ENCODE measurements around the gene NOLC1. TPM values are rescaled to one million over a fixed set of nuclear protein-coding genes. Genes with fewer than 3 reads are reported as not detected.

NOLC1 gene
- total and polyA plus RNA-seq, 4 donors = 21.8 to 60.9 (median 36.6) TPM

GRCh38 chr10:102152545-102152890 lies 329 bp downstream of the NOLC1 start:
- DNase-seq (no peak), ATAC-seq (ENCODE audit: insufficient read depth, low FRiP score) (peak; percentile 32)
- WGBS, 2 donors = 0% methylated on average over 19 of the region's 19 CpGs
- no peak for TF ChIP-seq CTCF (IDR thresholded peaks at IDR 0.05; ENCODE audit: control extremely low read depth, extremely low read depth)
- peaks cover 24 to 33% (median 28%) of the 10 kb centered on the region in 4 donors for H3K36me3 ChIP-seq (ENCODE audit: control insufficient read depth in 4 of 4, insufficient read depth in 4 of 4, low read length in 4 of 4)
- peak overlapping the region; percentile 96 for H3K4me3 ChIP-seq
- H3K9me3 ChIP-seq (ENCODE audit: control insufficient read depth in 4 of 4, insufficient read depth in 3 of 4, low read length in 3 of 4) = no peaks in the 10 kb centered on the region
- no peaks in the 10 kb centered on the region for H3K27me3 ChIP-seq (ENCODE audit: control insufficient read depth in 3 of 3, insufficient read depth in 3 of 3, low read length in 2 of 3)
- H3K4me1 ChIP-seq (ENCODE audit: control insufficient read depth in 5 of 5, insufficient read depth in 5 of 5, low read length in 5 of 5) = peaks cover 3 to 15% (median 9%) of the 10 kb centered on the region in 5 donors
- H3K9ac ChIP-seq (ENCODE audit: insufficient read depth in 1 of 2, low read length in 2 of 2) = peak overlapping the region; percentile 89 to 94
- H3K27ac ChIP-seq (ENCODE audit: low read depth in 1 of 2, low read length in 1 of 2) = peak overlapping the region; percentile 89 to 98

DNA sequence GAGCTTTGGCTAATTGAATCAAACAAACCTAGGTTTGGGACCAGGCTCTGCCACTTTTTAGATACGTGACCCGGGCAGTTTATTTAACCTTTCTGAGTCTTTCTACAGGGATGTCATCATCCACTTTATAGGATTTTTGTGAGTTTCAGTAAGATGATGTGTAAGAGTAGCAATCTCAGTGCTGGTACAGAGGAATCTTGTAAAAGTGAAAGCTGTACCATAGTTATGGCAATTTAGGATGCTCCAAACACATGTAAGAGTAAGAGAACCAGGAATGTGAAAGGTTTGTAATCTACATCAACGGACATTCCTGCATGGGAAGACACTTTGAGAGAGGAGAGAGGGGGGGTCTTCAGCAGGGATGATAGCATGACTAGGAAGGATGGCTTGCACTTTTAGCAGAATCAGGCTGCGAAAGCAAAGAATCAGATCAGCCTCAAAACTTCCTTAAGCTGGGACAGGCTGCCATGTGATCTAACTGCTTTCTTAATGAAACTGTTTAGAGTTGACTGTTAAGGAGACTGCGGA lies 968 bp downstream of the NOLC1 start:
- peaks cover 25 to 36% (median 31%) of the 10 kb centered on the region in 4 donors for H3K36me3 ChIP-seq (ENCODE audit: control insufficient read depth in 4 of 4, insufficient read depth in 4 of 4, low read length in 4 of 4)
- no peaks in the 10 kb centered on the region for H3K27me3 ChIP-seq (ENCODE audit: control insufficient read depth in 3 of 3, insufficient read depth in 3 of 3, low read length in 2 of 3)
- ATAC-seq (ENCODE audit: insufficient read depth, low FRiP score) (no peak), DNase-seq (peak in 1 of 3 donors; percentile 15)
- TF ChIP-seq CTCF (IDR thresholded peaks at IDR 0.05; ENCODE audit: control extremely low read depth, extremely low read depth) = no peak
- no peaks in the 10 kb centered on the region for H3K9me3 ChIP-seq (ENCODE audit: control insufficient read depth in 4 of 4, insufficient read depth in 3 of 4, low read length in 3 of 4)
- 32 to 35% methylated on average over 5 of the region's 5 CpGs for WGBS, 2 donors
- H3K4me3 ChIP-seq = peak overlapping the region; percentile 96
- peak overlapping the region; percentile 59 to 89 for H3K27ac ChIP-seq (ENCODE audit: low read depth in 1 of 2, low read length in 1 of 2)
- peak overlapping the region; percentile 89 to 94 for H3K9ac ChIP-seq (ENCODE audit: insufficient read depth in 1 of 2, low read length in 2 of 2)
- peaks cover 3 to 15% (median 9%) of the 10 kb centered on the region in 5 donors for H3K4me1 ChIP-seq (ENCODE audit: control insufficient read depth in 5 of 5, insufficient read depth in 5 of 5, low read length in 5 of 5)

GRCh38 chr10:102154466-102155116 lies 2.4 kb downstream of the NOLC1 start:
- peaks cover 3 to 15% (median 9%) of the 10 kb centered on the region in 5 donors for H3K4me1 ChIP-seq (ENCODE audit: control insufficient read depth in 5 of 5, insufficient read depth in 5 of 5, low read length in 5 of 5)
- DNase-seq = no peak

More at GRCh38 chr10:102154466-102155116, 2.4 kb downstream of the NOLC1 start:
- no peak overlapping the region for H3K9ac ChIP-seq (ENCODE audit: insufficient read depth in 1 of 2, low read length in 2 of 2)
- H3K27ac ChIP-seq (ENCODE audit: low read depth in 1 of 2, low read length in 1 of 2) = no peak overlapping the region
- H3K9me3 ChIP-seq (ENCODE audit: control insufficient read depth in 4 of 4, insufficient read depth in 3 of 4, low read length in 3 of 4) = no peaks in the 10 kb centered on the region
- WGBS, 2 donors = 92 to 95% methylated on average over 10 to 11 of the region's 11 CpGs
- H3K27me3 ChIP-seq (ENCODE audit: control insufficient read depth in 3 of 3, insufficient read depth in 3 of 3, low read length in 2 of 3) = no peaks in the 10 kb centered on the region
- no peak overlapping the region for H3K4me3 ChIP-seq
- no peak for ATAC-seq (ENCODE audit: insufficient read depth, low FRiP score)
- no peak for TF ChIP-seq CTCF (IDR thresholded peaks at IDR 0.05; ENCODE audit: control extremely low read depth, extremely low read depth)
- H3K36me3 ChIP-seq (ENCODE audit: control insufficient read depth in 4 of 4, insufficient read depth in 4 of 4, low read length in 4 of 4) = peaks cover 27 to 37% (median 29%) of the 10 kb centered on the region in 4 donors

Data from lung (tissue), 12 donors.